ENCODE results near the gene KRTAP4-2. TPM values are rescaled to one million over a fixed set of nuclear protein-coding genes. Genes with fewer than 3 reads are reported as not detected.
"Not testable (repeated sequence)": the region's sequence is repeated elsewhere in the genome, so short reads cannot be mapped to it uniquely, and the experiment has no call there.

KRTAP4-2 gene
- total and polyA plus RNA-seq, 2 donors (not counting 3 experiments of a cell fraction or from before 2014, with no cell fraction given), result not detected

DNA sequence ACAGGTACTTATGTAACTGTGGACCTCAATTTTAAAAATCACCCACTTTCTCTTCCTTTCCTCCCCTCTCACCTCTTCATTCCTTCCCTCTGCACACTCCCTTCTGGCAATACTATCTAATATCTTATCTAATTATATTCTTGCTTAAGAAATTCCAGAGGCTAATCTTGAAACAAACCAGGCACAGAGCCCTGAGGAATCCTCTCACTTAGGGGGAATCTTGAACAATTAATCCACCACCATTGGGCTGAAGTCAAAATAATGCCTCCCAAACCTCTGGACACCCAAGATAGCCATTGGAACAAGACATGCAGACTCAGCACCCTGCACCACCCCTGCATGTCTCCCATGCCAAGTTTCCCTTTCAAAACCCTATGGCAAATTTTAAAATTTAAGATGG, 36.7 kb downstream of the KRTAP4-2 start:
- Histone ChIP-seq H3K9ac (replicated peaks; ENCODE audit: extremely low read depth, insufficient read depth, low read length) (no peak overlapping the region), H3K27me3 (ENCODE audit: control insufficient read depth in 2 of 2, insufficient read depth in 2 of 2, low read length in 2 of 2) (no peaks in the 10 kb centered on the region), H3K9me3 (replicated peaks; ENCODE audit: control insufficient read depth, insufficient read depth, low read length) (no peaks in the 10 kb centered on the region), H2AFZ (ENCODE audit: low read depth, low read length) (no peak overlapping the region), H3K4me1 (ENCODE audit: control insufficient read depth, extremely low read depth, insufficient read depth, low read length) (no peaks in the 10 kb centered on the region), H3K4me3 (replicated peaks in 1 of 3; ENCODE audit: insufficient read depth in 1 of 3, low read depth in 1 of 3, low read length in 3 of 3) (no peak overlapping the region), H3K79me2 (ENCODE audit: control insufficient read depth, insufficient read depth, low read length) (no peaks in the 10 kb centered on the region), H3K27ac (ENCODE audit: insufficient read depth, low read depth, low read length) (no peak overlapping the region), H4K20me1 (replicated peaks; ENCODE audit: control insufficient read depth, extremely low read depth, insufficient read depth, low read length) (no peaks in the 10 kb centered on the region), H3K9me1 (replicated peaks; ENCODE audit: control insufficient read depth, extremely low read depth, insufficient read depth, low read length) (no peaks in the 10 kb centered on the region), H3K4me2 (ENCODE audit: insufficient read depth, low read length) (no peak overlapping the region), H3K36me3 (ENCODE audit: control insufficient read depth in 2 of 2, extremely low read depth in 1 of 2, insufficient read depth in 2 of 2, low read length in 2 of 2) (no peaks in the 10 kb centered on the region)
- POLR2A ChIA-PET, result no interaction called here
- no peak for DNase-seq (ENCODE audit: low read depth, low spot score)
- CTCF ChIA-PET, result no interaction called here
- no TSS peak for BruUV-seq (replicated peaks)
- intact Hi-C loops (cut with micrococcal nuclease) (no loop called here), dilution Hi-C loops (cut with MboI; ENCODE audit: extremely low pct_ligation_motif_present, low sequenced_read_pairs) (no loop called here)
- no peak for TF ChIP-seq JUN (IDR thresholded peaks at IDR 0.05; ENCODE audit: borderline replicate concordance, insufficient read depth, insufficient read length, low read depth)
- TF ChIP-seq GATA2 (IDR thresholded peaks at IDR 0.05; ENCODE audit: insufficient read depth, insufficient read length, low read depth, low read length), result no peak
- FAIRE-seq, result no peak

DNA sequence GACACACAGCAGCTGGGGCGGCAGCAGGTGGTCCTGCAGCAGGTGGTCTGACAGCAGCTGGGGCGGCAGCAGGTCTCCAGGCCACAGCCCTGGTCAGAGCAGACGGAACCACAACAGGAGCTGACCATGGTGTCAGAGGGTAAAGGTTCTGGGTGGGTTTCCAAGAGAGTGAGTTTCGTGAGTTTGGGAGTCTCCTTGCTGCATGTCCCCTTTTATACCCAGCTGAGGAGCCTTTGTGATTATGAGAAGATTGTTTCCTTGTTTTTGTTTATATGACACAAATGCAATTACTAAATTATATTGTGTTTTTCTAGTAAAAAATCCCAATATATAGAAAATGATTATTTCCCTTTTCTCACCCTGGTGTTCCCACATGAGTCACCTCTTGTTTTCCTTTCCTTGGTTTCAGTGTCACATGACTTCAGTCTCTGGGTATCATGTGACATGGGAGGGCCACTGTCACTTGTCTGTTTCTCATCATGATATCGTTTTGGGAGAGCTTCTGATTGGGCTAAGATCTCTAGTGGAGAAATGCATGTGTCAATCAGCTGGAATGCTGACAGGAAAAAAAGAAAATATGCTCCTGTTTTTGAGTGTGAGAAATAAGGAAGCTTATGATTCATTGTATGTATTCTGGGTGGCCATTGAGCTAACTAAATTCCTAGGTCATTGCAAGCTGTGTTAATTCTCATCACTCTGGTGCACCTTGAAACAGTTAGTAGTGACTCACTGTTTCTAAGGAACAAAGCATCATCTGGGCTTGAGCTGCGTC, 37.5 kb downstream of the KRTAP4-2 start, which contains the start of gene KRTAP4-6:
KRTAP4-6 (minus strand) TSS at position 185 of the 772 bp plus-strand sequence; CDS start at position 128, 57 bp downstream.
- no peak within 1 kb of the TSS for H3K27ac ChIP-seq (ENCODE audit: insufficient read depth, low read depth, low read length)
- dilution Hi-C loops (cut with MboI; ENCODE audit: extremely low pct_ligation_motif_present, low sequenced_read_pairs), result no loop called here
- H4K20me1 ChIP-seq (replicated peaks; ENCODE audit: control insufficient read depth, extremely low read depth, insufficient read depth, low read length), result no peaks in the 10 kb centered on the region
- no peaks in the 10 kb centered on the region for H3K27me3 ChIP-seq (ENCODE audit: control insufficient read depth in 2 of 2, insufficient read depth in 2 of 2, low read length in 2 of 2)
- FAIRE-seq (no peak), DNase-seq (ENCODE audit: low read depth, low spot score) (no peak)
- H3K4me1 ChIP-seq (ENCODE audit: control insufficient read depth, extremely low read depth, insufficient read depth, low read length), result no peaks in the 10 kb centered on the region
- TF ChIP-seq POLR2A (IDR thresholded peaks at IDR 0.05; ENCODE audit: low read depth, low read length) (no peak), GATA2 (IDR thresholded peaks at IDR 0.05; ENCODE audit: insufficient read depth, insufficient read length, low read depth, low read length) (no peak), POLR2AphosphoS5 (IDR thresholded peaks at IDR 0.05; ENCODE audit: insufficient read depth, low read depth, low read length) (no peak)
- TF ChIP-seq, protein P1, sequence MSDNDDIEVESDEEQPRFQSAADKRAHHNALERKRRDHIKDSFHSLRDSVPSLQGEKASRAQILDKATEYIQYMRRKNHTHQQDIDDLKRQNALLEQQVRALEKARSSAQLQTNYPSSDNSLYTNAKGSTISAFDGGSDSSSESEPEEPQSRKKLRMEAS (IDR thresholded peaks at IDR 0.05; ENCODE audit: insufficient read depth, insufficient read length), result no peak
- H3K9ac ChIP-seq (replicated peaks; ENCODE audit: extremely low read depth, insufficient read depth, low read length), result no peak within 1 kb of the TSS
- no peaks in the 10 kb centered on the region for H3K36me3 ChIP-seq (ENCODE audit: control insufficient read depth in 2 of 2, extremely low read depth in 1 of 2, insufficient read depth in 2 of 2, low read length in 2 of 2)
- CTCF ChIA-PET, result no interaction called here
- no peaks in the 10 kb centered on the region for H3K9me1 ChIP-seq (replicated peaks; ENCODE audit: control insufficient read depth, extremely low read depth, insufficient read depth, low read length)
- H3K4me3 ChIP-seq (replicated peaks in 1 of 3; ENCODE audit: insufficient read depth in 1 of 3, low read depth in 1 of 3, low read length in 3 of 3), result no peak within 1 kb of the TSS
- POLR2A ChIA-PET, result no interaction called here
- H2AFZ ChIP-seq (ENCODE audit: low read depth, low read length), result no peak within 1 kb of the TSS
- intact Hi-C loops (cut with micrococcal nuclease), result no loop called here
- no peaks in the 10 kb centered on the region for H3K9me3 ChIP-seq (replicated peaks; ENCODE audit: control insufficient read depth, insufficient read depth, low read length)
- no TSS peak for BruUV-seq (replicated peaks)
- H3K79me2 ChIP-seq (ENCODE audit: control insufficient read depth, insufficient read depth, low read length), result no peaks in the 10 kb centered on the region
- no peak within 1 kb of the TSS for H3K4me2 ChIP-seq (ENCODE audit: insufficient read depth, low read length)

DNA sequence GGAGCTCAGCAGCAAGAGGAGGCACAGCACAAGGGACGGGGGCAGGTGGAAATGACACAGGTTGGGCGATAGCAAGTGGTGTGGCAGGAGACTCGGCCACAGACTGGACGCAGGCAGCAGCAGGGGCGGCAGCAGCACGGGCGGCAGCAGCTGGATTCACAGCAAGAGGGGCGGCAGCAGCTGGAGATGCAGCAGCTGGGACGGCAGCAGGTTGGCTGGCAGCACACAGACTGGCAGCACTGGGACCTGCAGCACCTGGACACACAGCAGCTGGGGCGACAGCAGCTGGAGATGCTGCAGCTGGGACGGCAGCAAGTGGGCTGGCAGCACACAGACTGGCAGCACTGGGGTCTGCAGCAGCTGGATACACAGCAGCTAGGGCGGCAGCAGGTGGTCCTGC, 38.2 kb downstream of the KRTAP4-2 start:
- H3K27me3 ChIP-seq (ENCODE audit: control insufficient read depth in 2 of 2, insufficient read depth in 2 of 2, low read length in 2 of 2); dilution Hi-C loops (cut with MboI; ENCODE audit: extremely low pct_ligation_motif_present, low sequenced_read_pairs); DNase-seq (ENCODE audit: low read depth, low spot score); H3K79me2 ChIP-seq (ENCODE audit: control insufficient read depth, insufficient read depth, low read length); H4K20me1 ChIP-seq (replicated peaks; ENCODE audit: control insufficient read depth, extremely low read depth, insufficient read depth, low read length); BruUV-seq (replicated peaks); H3K9me3 ChIP-seq (replicated peaks; ENCODE audit: control insufficient read depth, insufficient read depth, low read length); POLR2A ChIA-PET; H3K27ac ChIP-seq (ENCODE audit: insufficient read depth, low read depth, low read length); H3K4me3 ChIP-seq (replicated peaks in 1 of 3; ENCODE audit: insufficient read depth in 1 of 3, low read depth in 1 of 3, low read length in 3 of 3); H3K4me1 ChIP-seq (ENCODE audit: control insufficient read depth, extremely low read depth, insufficient read depth, low read length); CTCF ChIA-PET; H2AFZ ChIP-seq (ENCODE audit: low read depth, low read length); intact Hi-C loops (cut with micrococcal nuclease); H3K9me1 ChIP-seq (replicated peaks; ENCODE audit: control insufficient read depth, extremely low read depth, insufficient read depth, low read length); H3K9ac ChIP-seq (replicated peaks; ENCODE audit: extremely low read depth, insufficient read depth, low read length); FAIRE-seq; H3K36me3 ChIP-seq (ENCODE audit: control insufficient read depth in 2 of 2, extremely low read depth in 1 of 2, insufficient read depth in 2 of 2, low read length in 2 of 2); H3K4me2 ChIP-seq (ENCODE audit: insufficient read depth, low read length): not testable (repeated sequence)
